HG03135 (cell line): ENCODE data around the gene SLC16A13.
"Not testable (repeated sequence)": the region's sequence is repeated elsewhere in the genome, so short reads cannot be mapped to it uniquely, and the experiment has no call there.

Experiments
- ATAC-seq: cut with Tn5 transposase; IDR thresholded peaks from one replicate; pipeline ENCODE4 v1.9.1; 2021; ENCODE audit warnings: mild to moderate bottlenecking, moderate library complexity; ENCODE audit not compliant: unreplicated experiment

SLC16A13 gene

GRCh38 chr17:7035591-7036368 lies at the start of gene SLC16A13:
SLC16A13 (plus strand) TSS chr17:7036015; CDS start chr17:7036383, 368 bp downstream.
- peak; percentile 85 for ATAC-seq

- no peak for ATAC-seq
Observed at GRCh38 chr17:6986676-6987075, 49.1 kb upstream of the SLC16A13 start.

GRCh38 chr17:6989779-6990178 lies 46.0 kb upstream of the SLC16A13 start:
- ATAC-seq = no peak

- not testable (repeated sequence) for ATAC-seq
Observed at GRCh38 chr17:6993613-6994056, 42.2 kb upstream of the SLC16A13 start.

- ATAC-seq = no peak
Observed at GRCh38 chr17:6994118-6994598, 41.7 kb upstream of the SLC16A13 start.

GRCh38 chr17:6994666-6995256 lies 41.1 kb upstream of the SLC16A13 start:
- no peak for ATAC-seq

- ATAC-seq = no peak
Observed at GRCh38 chr17:6995500-6996255, 40.1 kb upstream of the SLC16A13 start, which contains the start of gene ALOX12. ALOX12 (plus strand) TSS chr17:6996049; CDS start chr17:6996118, 69 bp downstream.

- no peak for ATAC-seq
Observed at GRCh38 chr17:6996256-6997011, 39.4 kb upstream of the SLC16A13 start.

- ATAC-seq = no peak
Observed at GRCh38 chr17:6997171-6997570, 38.6 kb upstream of the SLC16A13 start.

GRCh38 chr17:6998855-6999508 lies 36.8 kb upstream of the SLC16A13 start:
- no peak for ATAC-seq

GRCh38 chr17:7001318-7001961 lies 34.4 kb upstream of the SLC16A13 start:
- no peak for ATAC-seq

GRCh38 chr17:7002288-7003047 lies 33.3 kb upstream of the SLC16A13 start:
- no peak for ATAC-seq

- no peak for ATAC-seq
Observed at GRCh38 chr17:7003745-7004144, 32.1 kb upstream of the SLC16A13 start.

- peak; percentile 73 for ATAC-seq
Observed at GRCh38 chr17:7004398-7005253, 31.2 kb upstream of the SLC16A13 start.

- no peak for ATAC-seq
Observed at GRCh38 chr17:7005716-7006115, 30.1 kb upstream of the SLC16A13 start.

- ATAC-seq = no peak
Observed at GRCh38 chr17:7007143-7007542, 28.7 kb upstream of the SLC16A13 start.

- no peak for ATAC-seq
Observed at GRCh38 chr17:7010523-7010922, 25.3 kb upstream of the SLC16A13 start.

- ATAC-seq = no peak
Observed at GRCh38 chr17:7011415-7011814, 24.4 kb upstream of the SLC16A13 start.
